H1 (cell line): Measurements from ENCODE around the gene SLC22A6. TPM values are rescaled to one million over a fixed set of nuclear protein-coding genes. Genes with fewer than 3 reads are reported as not detected.

Experiments
- CTCF ChIA-PET: fragments of 300-600 bp; sonication (Branson Sonifier 250); formaldehyde crosslinking; loops from one replicate; lab custom pipeline; 2021; ENCODE audit not compliant: partially characterized antibody; lab: Charles Lee
- POLR2A ChIA-PET: fragments of 300-600 bp; sonication (Branson Sonifier 250); formaldehyde crosslinking; loops from one replicate; lab custom pipeline; 2021; ENCODE audit warnings: inconsistent platforms; ENCODE audit not compliant: partially characterized antibody; lab: Charles Lee
- DNase-seq, 2 experiments: peaks; one replicate each; pipeline versions ENCODE4 v3.0.0 to v3.0.0-alpha.2; 2010 to 2022; ENCODE audit warnings: low spot score in 2 of 2, low read depth in 1 of 2, mixed read lengths in 1 of 2
- FAIRE-seq: peaks from 2 replicates; lab custom pipeline; 2011; peaks lifted over from hg19 to GRCh38; lab: Jason Lieb, UNC
- H2AFZ ChIP-seq: 2 replicates; pipeline ENCODE4 v1.8.1; 2012; ENCODE audit warnings: low read length, inconsistent platforms
- H2AK5ac ChIP-seq: 2 replicates; pipeline ENCODE4 v1.6.1; 2013; ENCODE audit warnings: low read depth, low read length
- H2BK120ac ChIP-seq: replicated peaks from 2 replicates; pipeline ENCODE3; 2013; ENCODE audit warnings: low read depth, low read length, inconsistent platforms
- H2BK12ac ChIP-seq: 2 replicates; pipeline ENCODE4 v1.6.1; 2013; ENCODE audit warnings: low read depth, low read length
- H2BK15ac ChIP-seq: 2 replicates; pipeline ENCODE4 v1.6.1; 2013; ENCODE audit warnings: low read length
- H2BK20ac ChIP-seq: 2 replicates; pipeline ENCODE4 v1.6.1; 2013; ENCODE audit warnings: low read length
- H2BK5ac ChIP-seq: 2 replicates; pipeline ENCODE4 v1.6.1; 2013; ENCODE audit warnings: low read depth, low read length
- H3K14ac ChIP-seq: 2 replicates; pipeline ENCODE4 v1.6.1; 2013; ENCODE audit warnings: inconsistent platforms; ENCODE audit not compliant: insufficient read length
- H3K18ac ChIP-seq: 2 replicates; pipeline ENCODE4 v1.6.1; 2013; ENCODE audit warnings: low read length; ENCODE audit errors: extremely low read depth
- H3K23ac ChIP-seq: 2 replicates; pipeline ENCODE4 v1.6.1; 2013; ENCODE audit warnings: inconsistent platforms; ENCODE audit not compliant: insufficient read length
- H3K23me2 ChIP-seq: 2 replicates; pipeline ENCODE4 v1.6.1; 2013; ENCODE audit warnings: low read depth, low read length
- H3K27ac ChIP-seq: 2 replicates; pipeline ENCODE4 v1.6.1; 2011; ENCODE audit warnings: low read depth, low read length, inconsistent platforms
- H3K27me3 ChIP-seq, 4 experiments: replicated peaks in 1 of 4; 1 replicate in 1 of 4; 2 replicates in 3 of 4; pipeline versions ENCODE4 v1.6.1 to v1.8.1; 2011 to 2013; ENCODE audit warnings: low read length in 3 of 4, mild to moderate bottlenecking in 3 of 4, inconsistent platforms in 2 of 4, mixed read lengths in 2 of 4, moderate library complexity in 1 of 4; ENCODE audit not compliant: control insufficient read depth in 3 of 4, insufficient read depth in 3 of 4; ENCODE audit errors: extremely low read depth in 1 of 4
- H3K36me3 ChIP-seq, 4 experiments: 2 replicates each; pipeline versions ENCODE4 v1.6.1 to v1.8.1; 2011 to 2013; ENCODE audit warnings: mild to moderate bottlenecking in 4 of 4, low read length in 3 of 4, moderate library complexity in 2 of 4, control low read depth in 1 of 4, inconsistent platforms in 1 of 4; ENCODE audit not compliant: insufficient read depth in 4 of 4, control insufficient read depth in 2 of 4
- H3K4ac ChIP-seq: replicated peaks from 2 replicates; pipeline ENCODE3; 2013; ENCODE audit warnings: low read length, low read depth, mixed read lengths, inconsistent platforms; ENCODE audit not compliant: insufficient read length
- H3K4me1 ChIP-seq, 4 experiments: replicated peaks in 1 of 4; 1 replicate in 1 of 4; 2 replicates in 3 of 4; pipeline versions ENCODE4 v1.6.1 to v1.8.1; 2011 to 2013; ENCODE audit warnings: low read length in 3 of 4, inconsistent platforms in 2 of 4, mixed read lengths in 1 of 4; ENCODE audit not compliant: insufficient read depth in 4 of 4, control insufficient read depth in 3 of 4
- H3K4me2 ChIP-seq, 2 experiments: 2 replicates each; pipeline versions ENCODE4 v1.6.1 to v1.8.1; 2011 to 2013; ENCODE audit warnings: low read depth in 2 of 2, low read length in 2 of 2, control low read depth in 1 of 2, inconsistent platforms in 1 of 2, mild to moderate bottlenecking in 1 of 2; ENCODE audit not compliant: insufficient read depth in 1 of 2
- H3K4me3 ChIP-seq, 4 experiments: fragments of 200-600, 300-600 bp in 1 of 4; sonication (generic), shearing (Covaris generic), sonication (Bioruptor Twin) in 1 of 4; 2 replicates each; pipeline versions ENCODE4 v1.5.1 to v1.8.1; 2011 to 2016; ENCODE audit warnings: low read length in 4 of 4, low read depth in 3 of 4, control low read depth in 2 of 4, inconsistent platforms in 2 of 4, mild to moderate bottlenecking in 2 of 4, mixed read lengths in 1 of 4, moderate library complexity in 1 of 4; ENCODE audit not compliant: insufficient read depth in 2 of 4; ENCODE audit errors: extremely low read depth in 1 of 4
- H3K56ac ChIP-seq: replicated peaks from 2 replicates; pipeline ENCODE3; 2013; ENCODE audit warnings: low read depth, mild to moderate bottlenecking, mixed read lengths, low read length, inconsistent platforms; ENCODE audit not compliant: insufficient read length
- H3K79me1 ChIP-seq: 2 replicates; pipeline ENCODE4 v1.6.1; 2013; ENCODE audit warnings: low read depth, low read length, control low read depth
- H3K79me2 ChIP-seq, 2 experiments: 2 replicates each; pipeline versions ENCODE4 v1.6.1 to v1.8.1; 2012 to 2013; ENCODE audit warnings: low read length in 2 of 2, mild to moderate bottlenecking in 2 of 2, inconsistent platforms in 1 of 2; ENCODE audit not compliant: insufficient read depth in 2 of 2, control insufficient read depth in 1 of 2
- H3K9ac ChIP-seq, 4 experiments: replicated peaks in 1 of 4; 1 replicate in 1 of 4; 2 replicates in 3 of 4; pipeline versions ENCODE4 v1.6.1 to v1.8.1; 2011 to 2013; ENCODE audit warnings: low read depth in 3 of 4, low read length in 3 of 4, control low read depth in 2 of 4, mild to moderate bottlenecking in 2 of 4, moderate library complexity in 2 of 4, inconsistent platforms in 1 of 4; ENCODE audit errors: extremely low read depth in 1 of 4
- H3K9me3 ChIP-seq, 2 experiments: 2 replicates each; pipeline versions ENCODE4 v1.6.1 to v1.8.1; 2012 to 2013; ENCODE audit warnings: mild to moderate bottlenecking in 2 of 2, moderate library complexity in 2 of 2, control low read depth in 1 of 2, inconsistent platforms in 1 of 2, low read depth in 1 of 2, low read length in 1 of 2, mixed read lengths in 1 of 2; ENCODE audit not compliant: insufficient read depth in 2 of 2
- H4K20me1 ChIP-seq, 2 experiments: replicated peaks in 1 of 2; 2 replicates each; pipeline versions ENCODE3 to v1.8.1; 2011 to 2013; ENCODE audit warnings: inconsistent platforms in 2 of 2, low read length in 2 of 2, mild to moderate bottlenecking in 1 of 2; ENCODE audit not compliant: insufficient read depth in 2 of 2, control insufficient read depth in 1 of 2
- H4K5ac ChIP-seq: 2 replicates; pipeline ENCODE4 v1.6.1; 2013; ENCODE audit warnings: low read length, low read depth, mixed read lengths, inconsistent platforms; ENCODE audit not compliant: insufficient read length
- H4K8ac ChIP-seq: 2 replicates; pipeline ENCODE4 v1.8.0; 2013; ENCODE audit warnings: mild to moderate bottlenecking, moderate library complexity, low read length, inconsistent platforms; ENCODE audit not compliant: insufficient read depth; ENCODE audit errors: extremely low read depth
- H4K91ac ChIP-seq: replicated peaks from 2 replicates; pipeline ENCODE3; 2013; ENCODE audit warnings: low read length, mixed read lengths, inconsistent platforms; ENCODE audit not compliant: insufficient read length
- KDM1A ChIP-seq: fragments of 200-600, 300-600 bp; sonication (generic); IDR thresholded peaks from 2 replicates; pipeline ENCODE4 v1.7.1; 2016; ENCODE audit warnings: mild to moderate bottlenecking, low read length, borderline replicate concordance
- WGBS, 2 experiments: shearing (Covaris generic) in 1 of 2; methylation state at CpG; one replicate each; pipeline versions ENCODE4 v1.1.6 to v1.1.7; 2013 to 2015; ENCODE audit warnings: low lambda C conversion rate in 2 of 2, mixed read lengths in 2 of 2, inconsistent platforms in 1 of 2, low coverage in 1 of 2, missing lambda C conversion rate in 1 of 2; ENCODE audit not compliant: insufficient replicate concordance in 2 of 2, insufficient coverage in 1 of 2, insufficient read length in 1 of 2; ENCODE audit errors: extremely low coverage in 1 of 2, missing lambda C conversion rate in 1 of 2; 5-methylcytosine and 5-hydroxymethylcytosine counted together
- polyA plus RNA-seq, 7 experiments: library from polyadenylated mRNA; depleted of rRNA in 3 of 7; stranded (reverse) in 5 of 7; unstranded in 2 of 7; fragments of >200 nt in 5 of 7; fragments of 200-250 nt in 2 of 7; gene quantifications; 1 replicate in 5 of 7; 2 replicates in 1 of 7; 4 replicates in 1 of 7; pipeline versions ENCODE4 v1.2.1 to v1.2.3, GENCODE V29; 2011 to 2013; ENCODE audit warnings: missing spikeins in 2 of 7, mixed read lengths in 2 of 7
- total RNA-seq: library from RNA; stranded (reverse); fragmentation: NEBNext Ultra II Directional; extraction: Animal tissue kit (Norgen Biotek cat#: 25700); gene quantifications from 2 replicates; pipeline ENCODE4 v1.2.1, GENCODE V29; 2021
- TF ChIP-seq, protein P1 (sequence below): IDR thresholded peaks from 2 replicates; pipeline ENCODE4 v1.6.1; 2011; ENCODE audit warnings: low read length, improper control_type of control experiment

Gene SLC22A6
- total and polyA plus RNA-seq, 2 of the 8 experiments (the other 6 are each of a cell fraction or from before 2014, with no cell fraction given): not detected

DNA sequence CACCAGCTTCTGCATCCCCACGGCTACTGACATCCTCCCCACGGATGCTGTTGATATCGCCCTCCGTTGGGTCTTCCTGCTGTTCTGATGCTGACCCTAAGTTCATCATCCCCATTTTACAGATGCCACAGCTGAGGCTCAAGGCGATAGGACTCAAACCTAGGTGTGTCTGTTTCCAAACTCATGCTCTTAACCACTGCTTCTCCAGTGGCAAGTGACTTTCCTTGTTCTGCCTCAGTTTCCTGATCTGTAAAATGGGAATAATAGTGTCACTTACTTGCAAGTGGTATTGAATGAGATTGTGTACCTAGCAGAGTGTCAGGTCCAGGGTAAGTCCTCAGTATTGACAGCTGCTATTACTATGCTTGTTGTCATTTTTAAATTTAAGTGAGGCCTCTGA is 14.4 kb upstream of the SLC22A6 start:
- WGBS, 2 experiments: 97% methylated on average over 5 of the region's 5 CpGs; no CpG with 5 or more reads in 1 of the 2 experiments
- Histone ChIP-seq H3K23me2 (no peaks in the 10 kb centered on the region), H3K4me2 (no peak overlapping the region), H3K36me3 (no peaks in the 10 kb centered on the region), H3K79me2 (no peaks in the 10 kb centered on the region), H3K9me3 (no peaks in the 10 kb centered on the region), H2BK15ac (no peak overlapping the region), H2BK12ac (no peak overlapping the region), H2BK5ac (no peak overlapping the region), H3K14ac (no peak overlapping the region), H2AFZ (no peak overlapping the region), H2BK20ac (no peak overlapping the region), H4K5ac (no peak overlapping the region), H3K23ac (no peak overlapping the region), H3K4ac (no peak overlapping the region), H3K27me3 (no peaks in the 10 kb centered on the region), H3K4me3 (no peak overlapping the region), H3K18ac (no peak overlapping the region), H2AK5ac (no peak overlapping the region), H4K91ac (no peak overlapping the region), H4K20me1 (no peaks in the 10 kb centered on the region), H3K56ac (no peak overlapping the region), H3K79me1 (no peaks in the 10 kb centered on the region), H3K4me1 (no peaks in the 10 kb centered on the region; a peak in 1 of 7 replicates), H2BK120ac (no peak overlapping the region), H3K9ac (no peak overlapping the region), H3K27ac (no peak overlapping the region), H4K8ac (no peak overlapping the region)
- peak; percentile 42; the same call in 1 of the 2 replicates for TF ChIP-seq KDM1A
- TF ChIP-seq, protein P1, sequence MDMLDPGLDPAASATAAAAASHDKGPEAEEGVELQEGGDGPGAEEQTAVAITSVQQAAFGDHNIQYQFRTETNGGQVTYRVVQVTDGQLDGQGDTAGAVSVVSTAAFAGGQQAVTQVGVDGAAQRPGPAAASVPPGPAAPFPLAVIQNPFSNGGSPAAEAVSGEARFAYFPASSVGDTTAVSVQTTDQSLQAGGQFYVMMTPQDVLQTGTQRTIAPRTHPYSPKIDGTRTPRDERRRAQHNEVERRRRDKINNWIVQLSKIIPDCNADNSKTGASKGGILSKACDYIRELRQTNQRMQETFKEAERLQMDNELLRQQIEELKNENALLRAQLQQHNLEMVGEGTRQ: no peak
- FAIRE-seq (no peak), DNase-seq (no peak)
- ChIA-PET CTCF (interaction anchor here (0.6 to 13.8 kb wide), 7 partner anchors 9 to 142 kb away, joined by 3 to 132 read pairs (median 6); no protein-coding TSS in a partner anchor), POLR2A (interaction anchor here (0.8 to 1.0 kb wide), 2 partner anchors 10 to 194 kb away, joined by 3 read pairs; no protein-coding TSS in a partner anchor)
